Aorta (tissue), 5 donors: ENCODE data around the gene TEX9. TPM values are rescaled to one million over a fixed set of nuclear protein-coding genes. Genes with fewer than 3 reads are reported as not detected.
"Not testable (repeated sequence)": the region's sequence is repeated elsewhere in the genome, so short reads cannot be mapped to it uniquely, and the experiment has no call there.

ENCODE experiments used
- ATAC-seq: fragments of 200-7000 bp; cut with Tn5 transposase; one replicate; pipeline ENCODE4 v1.9.1; 2022; ENCODE audit warnings: moderate library complexity; ENCODE audit not compliant: low FRiP score
- DNase-seq, 2 donors: peaks; one replicate each; pipeline ENCODE4 v3.0.0-alpha.2; 2020
- H3K27ac ChIP-seq, 2 donors: one replicate each; pipeline ENCODE4 v1.5.1; 2013; ENCODE audit warnings: low read length in 2 of 2, mild to moderate bottlenecking in 2 of 2, moderate library complexity in 2 of 2, control low read depth in 1 of 2, inconsistent platforms in 1 of 2, low read depth in 1 of 2
- H3K27me3 ChIP-seq, 2 donors: one replicate each; pipeline ENCODE4 v1.6.1; 2013; ENCODE audit warnings: control low read depth in 1 of 2, low read length in 1 of 2, mild to moderate bottlenecking in 1 of 2, moderate library complexity in 1 of 2; ENCODE audit not compliant: insufficient read depth in 2 of 2, control insufficient read depth in 1 of 2
- H3K36me3 ChIP-seq, 2 donors: one replicate each; pipeline ENCODE4 v1.6.1; 2013; ENCODE audit warnings: control low read depth in 1 of 2, low read length in 1 of 2, mild to moderate bottlenecking in 1 of 2; ENCODE audit not compliant: insufficient read depth in 2 of 2, control insufficient read depth in 1 of 2
- H3K4me1 ChIP-seq, 2 donors: one replicate each; pipeline ENCODE4 v1.6.1; 2013; ENCODE audit warnings: low read length in 2 of 2, control low read depth in 1 of 2, mild to moderate bottlenecking in 1 of 2, moderate library complexity in 1 of 2; ENCODE audit not compliant: insufficient read depth in 2 of 2, control insufficient read depth in 1 of 2
- H3K4me3 ChIP-seq, 2 donors: one replicate each; pipeline ENCODE4 v1.5.1; 2013; ENCODE audit warnings: low read length in 2 of 2, control low read depth in 1 of 2, mild to moderate bottlenecking in 1 of 2
- H3K9me3 ChIP-seq: one replicate; pipeline ENCODE4 v1.6.1; 2013; ENCODE audit warnings: mild to moderate bottlenecking, low read length; ENCODE audit not compliant: control insufficient read depth
- WGBS, 2 donors: extraction: QIAGEN DNeasy Blood & Tissue Kit; methylation state at CpG; one replicate each; pipeline ENCODE4 v1.1.7; 2013; 5-methylcytosine and 5-hydroxymethylcytosine counted together
- intact Hi-C, 2 donors: fragments of 100-400 bp; cut with DNase I; formaldehyde crosslinking; loops; one replicate each; pipeline versions ENCODE4 v1.14.2 to v1.15.0; 2022
- polyA plus RNA-seq, 2 donors: library from polyadenylated mRNA; stranded (reverse); fragments of 200-250 nt; gene quantifications; one replicate each; pipeline ENCODE4 v1.2.3, GENCODE V29; 2013
- total RNA-seq, 2 donors: library from RNA; stranded (reverse); fragmentation: NEBNext Ultra II Directional; extraction: Animal tissue kit (Norgen Biotek cat#: 25700); gene quantifications; one replicate each; pipeline ENCODE4 v1.2.1, GENCODE V29; 2021
- donor health status: healthy with polysubstance abuse.
- donor health status: Bipolar disorder and iron deficiency.
- donor health status: DM: no; HTN: no; CAD: no.
- donor health status: DM: no; HTN: no; CAD: no.
- donor health status: DM: yes; HTN: yes; CAD: no.

TEX9 gene
- total and polyA plus RNA-seq, 4 donors: 3.9 to 6.5 (median 5.6) TPM

DNA sequence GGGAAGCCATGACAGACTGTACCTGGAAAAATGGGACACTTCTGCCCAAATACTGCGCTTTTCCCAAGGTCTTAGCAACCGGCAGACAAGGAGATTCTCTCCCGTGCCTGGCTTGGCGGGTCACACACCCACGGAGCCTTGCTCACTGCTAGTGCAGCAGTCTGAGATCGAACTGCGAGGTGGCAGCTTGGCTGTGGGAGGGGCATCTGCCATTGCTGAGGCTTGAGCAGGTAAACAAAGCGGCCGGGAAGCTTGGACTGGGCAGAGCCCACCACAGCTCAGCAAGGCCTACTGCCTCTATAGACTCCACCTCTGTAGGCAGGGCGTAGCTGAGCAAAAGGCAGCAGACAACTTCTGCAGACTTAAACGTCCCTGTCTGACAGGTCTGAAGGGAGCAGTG lies 34.0 kb downstream of the TEX9 start:
- ATAC-seq, H3K27ac ChIP-seq, H3K27me3 ChIP-seq, H3K36me3 ChIP-seq, intact Hi-C loops, DNase-seq, H3K9me3 ChIP-seq, H3K4me1 ChIP-seq, H3K4me3 ChIP-seq: not testable (repeated sequence)
- 97% methylated on average over 11 of the region's 11 CpGs for WGBS, 2 donors

DNA sequence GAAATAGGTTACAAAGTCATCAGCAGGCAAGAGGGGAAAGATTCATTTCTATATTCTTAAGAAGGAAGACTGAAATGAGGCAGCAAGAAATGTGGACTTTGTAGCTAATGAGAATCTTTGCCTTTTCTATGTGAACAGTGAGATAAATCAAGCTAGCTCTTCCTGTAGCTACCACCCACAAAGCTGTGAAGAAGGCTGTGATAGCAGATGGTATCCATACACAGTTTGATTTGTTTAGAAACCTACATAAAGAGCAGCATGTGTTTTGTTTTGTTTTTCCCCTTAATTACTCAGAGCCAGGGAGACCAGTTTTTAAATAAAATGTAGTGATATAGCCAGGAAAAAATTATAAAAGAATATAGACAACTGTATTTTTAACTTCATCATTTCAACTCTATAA lies 45.5 kb downstream of the TEX9 start:
- H3K36me3 ChIP-seq: no peaks in the 10 kb centered on the region
- intact Hi-C loops: no loop called here
- H3K9me3 ChIP-seq: no peaks in the 10 kb centered on the region
- no peak overlapping the region for H3K4me3 ChIP-seq
- no peaks in the 10 kb centered on the region for H3K27me3 ChIP-seq
- H3K27ac ChIP-seq: no peak overlapping the region
- no peak for DNase-seq
- no peaks in the 10 kb centered on the region for H3K4me1 ChIP-seq
- no peak for ATAC-seq

DNA sequence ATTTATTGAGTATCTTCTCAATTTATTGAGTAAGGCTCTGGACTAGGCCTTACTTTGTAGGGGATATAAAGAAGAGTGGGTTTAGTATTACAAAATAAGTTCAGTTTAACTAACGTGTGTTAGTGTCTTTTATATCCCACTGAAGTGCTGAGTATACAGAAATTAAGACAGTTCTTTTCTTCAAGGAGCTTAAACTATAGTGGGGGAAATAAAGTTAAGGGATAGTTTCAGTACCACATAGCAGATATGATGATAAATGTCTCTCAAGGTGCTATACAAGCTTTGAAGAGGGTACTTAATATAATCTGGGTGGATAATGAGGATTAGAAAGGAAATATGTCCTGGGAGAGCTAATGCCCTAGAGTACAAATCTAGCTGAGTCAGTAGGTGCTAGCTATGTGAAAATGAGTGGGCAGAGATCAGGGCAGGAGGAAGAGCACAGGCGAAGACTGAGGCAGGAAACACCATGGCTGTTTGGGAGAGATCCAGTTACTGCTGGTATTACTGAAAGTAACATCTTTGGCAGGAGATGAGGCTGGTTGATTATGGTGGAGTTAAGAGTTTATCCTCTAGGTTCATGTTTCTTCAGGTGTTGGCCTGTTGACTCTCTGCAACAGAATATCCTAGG lies 46.0 kb downstream of the TEX9 start:
- ATAC-seq: no peak
- Histone ChIP-seq H3K27me3 (no peaks in the 10 kb centered on the region), H3K4me1 (no peaks in the 10 kb centered on the region), H3K4me3 (no peak overlapping the region), H3K36me3 (no peaks in the 10 kb centered on the region), H3K27ac (no peak overlapping the region), H3K9me3 (no peaks in the 10 kb centered on the region)
- 81 to 89% methylated on average over 2 of the region's 2 CpGs for WGBS, 2 donors
- intact Hi-C loops: no loop called here
- no peak for DNase-seq

DNA sequence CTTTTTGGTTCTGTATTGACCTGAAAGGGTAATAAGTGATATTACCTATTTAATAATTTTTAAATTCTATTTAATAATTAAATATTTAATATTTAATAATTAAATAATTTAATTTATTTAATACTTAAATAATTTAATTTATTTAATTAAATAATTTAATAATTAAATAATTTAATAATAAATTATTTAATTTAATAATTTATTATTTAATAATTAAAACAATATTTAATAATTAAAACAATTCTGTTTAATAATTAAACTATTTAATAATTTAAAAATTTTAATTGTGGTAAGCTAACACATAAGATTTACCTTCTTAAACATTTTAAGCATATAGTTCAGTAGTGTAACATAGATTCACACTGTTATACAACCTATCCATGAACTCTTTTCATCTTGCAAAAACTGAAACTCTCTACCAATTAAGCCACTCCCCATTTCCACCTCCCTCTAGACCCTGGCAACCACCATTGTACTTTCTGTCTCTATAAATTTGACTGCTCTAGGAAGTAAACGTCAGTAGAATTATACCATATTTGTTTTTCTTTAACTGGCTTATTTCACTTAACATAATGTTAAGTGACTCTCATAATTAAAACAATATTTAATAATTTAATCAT lies 48.0 kb downstream of the TEX9 start:
- H3K4me1 ChIP-seq, H3K4me3 ChIP-seq, H3K27me3 ChIP-seq, DNase-seq, ATAC-seq, H3K27ac ChIP-seq, H3K36me3 ChIP-seq, H3K9me3 ChIP-seq, intact Hi-C loops: not testable (repeated sequence)
- 69 to 85% methylated on average over 1 of the region's 1 CpG for WGBS, 2 donors

DNA sequence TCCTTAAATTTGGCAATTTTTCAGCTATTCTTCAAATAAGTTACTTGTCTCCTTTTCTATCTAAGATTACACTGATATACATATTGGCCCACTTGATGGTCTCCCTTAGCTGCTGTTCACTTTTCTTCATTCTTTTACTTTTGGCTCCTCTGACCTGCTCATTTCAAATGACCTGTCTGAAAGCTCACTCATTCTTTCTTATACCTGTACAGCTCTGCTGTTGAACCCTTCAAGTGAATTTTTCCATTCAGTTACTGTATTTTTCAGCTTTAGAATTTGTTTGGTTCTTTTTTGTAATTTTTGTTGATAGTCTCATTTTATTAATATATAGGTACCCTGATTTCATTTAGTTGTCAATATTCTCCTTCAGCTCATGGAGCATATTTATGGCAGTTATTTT lies 60.0 kb downstream of the TEX9 start:
- DNase-seq (no peak), ATAC-seq (no peak)
- Histone ChIP-seq H3K27ac (no peak overlapping the region), H3K27me3 (no peaks in the 10 kb centered on the region), H3K36me3 (no peaks in the 10 kb centered on the region), H3K4me3 (no peak overlapping the region), H3K9me3 (peaks cover 2% of the 10 kb centered on the region), H3K4me1 (no peaks in the 10 kb centered on the region)
- intact Hi-C loops: no loop called here

DNA sequence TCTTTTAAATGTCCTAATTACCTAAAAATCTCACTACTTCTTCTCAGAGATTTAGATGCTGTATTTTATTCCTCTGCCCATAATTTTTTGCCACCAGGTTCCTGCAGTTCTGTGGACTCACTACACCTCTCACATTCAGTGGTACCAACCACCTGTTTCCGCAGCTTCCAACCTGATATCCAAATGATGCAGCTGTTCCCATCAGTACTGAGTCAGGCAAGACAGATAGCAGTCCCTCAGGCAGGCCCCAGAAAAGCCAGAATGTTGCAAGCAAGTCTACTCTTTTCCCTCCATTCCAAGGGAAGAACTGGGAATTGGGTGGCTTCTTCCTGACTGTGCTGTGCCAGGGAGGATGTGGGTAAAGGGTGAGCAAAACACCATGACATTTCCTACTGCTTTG lies 60.8 kb downstream of the TEX9 start:
- Histone ChIP-seq H3K36me3 (no peaks in the 10 kb centered on the region), H3K4me3 (no peak overlapping the region), H3K4me1 (no peaks in the 10 kb centered on the region), H3K27me3 (no peaks in the 10 kb centered on the region), H3K27ac (no peak overlapping the region), H3K9me3 (peaks cover 2% of the 10 kb centered on the region)
- WGBS, 2 donors: 100% methylated on average over 1 of the region's 1 CpG
- ATAC-seq (no peak), DNase-seq (no peak)
- intact Hi-C loops: no loop called here

DNA sequence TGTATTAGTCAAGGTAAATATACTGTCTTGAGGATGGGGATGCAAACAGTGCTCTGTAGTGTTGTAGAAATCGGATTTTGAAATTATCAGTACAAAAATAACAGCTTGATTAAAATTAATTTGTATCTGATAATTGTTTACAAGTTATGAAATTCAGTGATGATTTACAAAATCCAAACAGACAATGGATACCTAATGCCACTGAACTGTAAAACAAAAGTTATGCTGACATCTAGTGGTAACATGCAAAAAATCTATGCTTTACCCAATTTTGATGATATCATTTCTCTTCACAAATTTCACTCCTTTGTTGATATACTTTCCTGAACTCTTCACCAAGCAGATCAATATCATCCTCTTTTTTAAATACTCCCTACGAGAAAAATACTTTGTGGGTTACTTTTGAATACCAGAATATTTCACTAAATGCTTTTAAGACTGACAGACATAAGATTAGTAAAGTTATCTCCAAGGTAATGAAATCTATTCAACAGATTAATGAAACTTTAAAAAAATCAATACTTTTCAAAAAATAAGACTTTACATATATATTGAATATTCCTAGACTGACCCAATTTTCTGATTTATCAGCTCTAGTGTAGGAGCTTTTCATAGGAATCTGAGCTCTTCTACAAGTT lies 63.7 kb downstream of the TEX9 start:
- H3K36me3 ChIP-seq: no peaks in the 10 kb centered on the region
- H3K27ac ChIP-seq: no peak overlapping the region
- DNase-seq: no peak
- H3K4me3 ChIP-seq: no peak overlapping the region
- peaks cover 2% of the 10 kb centered on the region for H3K9me3 ChIP-seq
- ATAC-seq: no peak
- H3K27me3 ChIP-seq: no peaks in the 10 kb centered on the region
- no peaks in the 10 kb centered on the region for H3K4me1 ChIP-seq
- intact Hi-C loops: no loop called here
- WGBS, 2 donors: 26 to 30% methylated on average over 2 of the region's 2 CpGs

DNA sequence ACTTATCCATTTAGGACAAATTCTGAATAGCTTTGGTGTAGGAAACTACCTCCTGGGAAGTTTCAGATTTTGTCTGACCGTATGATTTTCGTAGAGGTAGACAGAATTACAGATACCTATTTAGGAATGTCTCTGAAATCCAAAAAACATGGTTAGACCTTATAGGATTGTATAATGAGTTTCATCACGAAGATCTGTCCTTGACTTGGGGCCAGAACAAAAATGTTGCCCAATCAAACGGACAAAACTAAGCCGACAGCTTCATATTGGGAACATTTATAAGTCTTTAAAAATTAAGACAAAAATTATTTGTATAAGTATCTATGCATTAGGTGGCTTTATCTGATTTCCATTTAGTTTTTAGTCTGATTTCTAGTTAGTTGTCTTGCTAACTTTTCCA lies 67.1 kb downstream of the TEX9 start:
- Histone ChIP-seq H3K4me1 (no peaks in the 10 kb centered on the region), H3K27ac (no peak overlapping the region), H3K36me3 (no peaks in the 10 kb centered on the region), H3K4me3 (no peak overlapping the region), H3K9me3 (no peaks in the 10 kb centered on the region), H3K27me3 (no peaks in the 10 kb centered on the region)
- DNase-seq (no peak), ATAC-seq (no peak)
- intact Hi-C loops: no loop called here
- WGBS, 2 donors: 93 to 94% methylated on average over 5 of the region's 5 CpGs

DNA sequence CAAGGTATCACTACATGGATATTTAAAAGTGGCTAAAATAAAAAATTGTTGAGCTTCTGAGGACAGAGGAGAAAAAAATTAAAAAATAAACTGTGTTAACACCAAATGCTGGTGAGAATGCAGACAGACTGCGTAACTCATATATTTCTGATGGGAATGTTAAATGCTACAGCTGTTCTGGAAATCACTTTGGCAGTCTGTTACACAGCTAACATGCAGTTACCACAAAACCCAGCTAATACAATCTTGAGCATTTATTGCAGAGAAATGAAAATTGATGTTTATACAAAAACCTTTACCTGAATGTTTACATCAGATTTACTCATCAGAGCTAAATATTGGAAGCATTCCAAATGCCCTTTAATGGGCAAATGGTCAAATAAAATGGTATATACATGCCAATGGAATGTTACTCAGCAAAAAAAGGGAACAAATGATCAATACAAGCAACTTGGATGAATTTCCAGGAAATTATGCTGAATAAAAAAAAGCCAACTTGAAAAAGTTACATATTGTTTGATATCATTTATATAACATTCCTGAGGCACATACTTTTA lies 75.1 kb downstream of the TEX9 start:
- intact Hi-C loops: no loop called here
- H3K4me3 ChIP-seq: no peak overlapping the region
- no peak overlapping the region for H3K27ac ChIP-seq
- DNase-seq (no peak), ATAC-seq (no peak)
- 93 to 100% methylated on average over 1 of the region's 1 CpG for WGBS, 2 donors
- H3K27me3 ChIP-seq: no peaks in the 10 kb centered on the region
- H3K36me3 ChIP-seq: no peaks in the 10 kb centered on the region
- no peaks in the 10 kb centered on the region for H3K9me3 ChIP-seq
- H3K4me1 ChIP-seq: no peaks in the 10 kb centered on the region
